HL-60 (cell line): Measurements from ENCODE around the gene MUSTN1.
A peak's percentile ranks its signal among the peaks of the same experiment; 100 is the strongest.

Source experiments
- DNase-seq, 2 experiments: peaks; one replicate each; pipeline ENCODE4 v3.0.0-alpha.2; 2010 to 2020; ENCODE audit warnings: low read depth in 1 of 2, low spot score in 1 of 2
- H3K27ac ChIP-seq: fragments of 250-450 bp; sonication (Bioruptor Pico); replicated peaks from 2 replicates; pipeline ENCODE4 v1.5.1; 2020; ENCODE audit warnings: mild to moderate bottlenecking, moderate library complexity
- H3K27me3 ChIP-seq: fragments of 250-450 bp; sonication (Bioruptor Pico); 2 replicates; pipeline ENCODE4 v1.5.1; 2021; ENCODE audit warnings: mild to moderate bottlenecking, moderate library complexity; ENCODE audit not compliant: insufficient read depth, poor library complexity, severe bottlenecking
- H3K4me3 ChIP-seq: replicated peaks from 2 replicates; pipeline ENCODE4 v1.5.1; 2011; ENCODE audit warnings: mild to moderate bottlenecking, control low read depth, low read length; ENCODE audit not compliant: insufficient read depth
- GABPA ChIP-seq: IDR thresholded peaks from 2 replicates; pipeline ENCODE4 v1.6.1; 2012; ENCODE audit warnings: low read depth
- POLR2AphosphoS5 ChIP-seq: IDR thresholded peaks from 2 replicates; pipeline ENCODE4 v1.6.1; 2012; ENCODE audit warnings: low read depth
- SPI1 ChIP-seq: IDR thresholded peaks from 2 replicates; pipeline ENCODE4 v1.6.1; 2012; ENCODE audit warnings: low read depth, mild to moderate bottlenecking, borderline replicate concordance
- TF ChIP-seq, protein P1 (sequence below): IDR thresholded peaks from one replicate; pipeline ENCODE4 v1.5.1; 2011; ENCODE audit warnings: low read length, control low read depth, inconsistent platforms; ENCODE audit not compliant: insufficient read depth
- TF ChIP-seq, protein P2 (sequence below): IDR thresholded peaks from 2 replicates; pipeline ENCODE4 v1.6.1; 2012; ENCODE audit warnings: low read depth; ENCODE audit not compliant: insufficient replicate concordance

MUSTN1 gene

DNA sequence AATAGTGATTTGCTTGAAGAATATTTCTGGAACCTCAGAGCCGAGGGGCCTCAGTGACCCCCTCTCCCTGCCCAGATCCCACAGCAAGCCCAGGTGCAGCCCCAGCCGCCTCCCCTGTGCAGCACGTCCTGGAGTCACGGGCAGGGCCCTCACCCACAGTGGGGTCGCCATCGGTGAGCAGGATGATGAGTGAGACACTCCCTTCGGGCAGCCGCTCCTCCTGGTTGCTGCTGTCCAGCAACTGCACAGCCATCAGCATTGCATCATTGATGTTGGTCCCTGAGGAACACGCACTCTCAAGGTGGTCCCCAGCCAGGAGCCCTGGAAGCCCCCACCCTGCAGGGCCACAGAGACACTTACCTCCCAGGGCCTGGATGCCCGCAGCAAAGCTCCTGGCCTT lies 10.8 kb downstream of the MUSTN1 start:
- TF ChIP-seq, protein P1, sequence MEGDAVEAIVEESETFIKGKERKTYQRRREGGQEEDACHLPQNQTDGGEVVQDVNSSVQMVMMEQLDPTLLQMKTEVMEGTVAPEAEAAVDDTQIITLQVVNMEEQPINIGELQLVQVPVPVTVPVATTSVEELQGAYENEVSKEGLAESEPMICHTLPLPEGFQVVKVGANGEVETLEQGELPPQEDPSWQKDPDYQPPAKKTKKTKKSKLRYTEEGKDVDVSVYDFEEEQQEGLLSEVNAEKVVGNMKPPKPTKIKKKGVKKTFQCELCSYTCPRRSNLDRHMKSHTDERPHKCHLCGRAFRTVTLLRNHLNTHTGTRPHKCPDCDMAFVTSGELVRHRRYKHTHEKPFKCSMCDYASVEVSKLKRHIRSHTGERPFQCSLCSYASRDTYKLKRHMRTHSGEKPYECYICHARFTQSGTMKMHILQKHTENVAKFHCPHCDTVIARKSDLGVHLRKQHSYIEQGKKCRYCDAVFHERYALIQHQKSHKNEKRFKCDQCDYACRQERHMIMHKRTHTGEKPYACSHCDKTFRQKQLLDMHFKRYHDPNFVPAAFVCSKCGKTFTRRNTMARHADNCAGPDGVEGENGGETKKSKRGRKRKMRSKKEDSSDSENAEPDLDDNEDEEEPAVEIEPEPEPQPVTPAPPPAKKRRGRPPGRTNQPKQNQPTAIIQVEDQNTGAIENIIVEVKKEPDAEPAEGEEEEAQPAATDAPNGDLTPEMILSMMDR = no peak
- TF ChIP-seq SPI1 (no peak), GABPA (no peak), POLR2AphosphoS5 (no peak)
- TF ChIP-seq, protein P2, sequence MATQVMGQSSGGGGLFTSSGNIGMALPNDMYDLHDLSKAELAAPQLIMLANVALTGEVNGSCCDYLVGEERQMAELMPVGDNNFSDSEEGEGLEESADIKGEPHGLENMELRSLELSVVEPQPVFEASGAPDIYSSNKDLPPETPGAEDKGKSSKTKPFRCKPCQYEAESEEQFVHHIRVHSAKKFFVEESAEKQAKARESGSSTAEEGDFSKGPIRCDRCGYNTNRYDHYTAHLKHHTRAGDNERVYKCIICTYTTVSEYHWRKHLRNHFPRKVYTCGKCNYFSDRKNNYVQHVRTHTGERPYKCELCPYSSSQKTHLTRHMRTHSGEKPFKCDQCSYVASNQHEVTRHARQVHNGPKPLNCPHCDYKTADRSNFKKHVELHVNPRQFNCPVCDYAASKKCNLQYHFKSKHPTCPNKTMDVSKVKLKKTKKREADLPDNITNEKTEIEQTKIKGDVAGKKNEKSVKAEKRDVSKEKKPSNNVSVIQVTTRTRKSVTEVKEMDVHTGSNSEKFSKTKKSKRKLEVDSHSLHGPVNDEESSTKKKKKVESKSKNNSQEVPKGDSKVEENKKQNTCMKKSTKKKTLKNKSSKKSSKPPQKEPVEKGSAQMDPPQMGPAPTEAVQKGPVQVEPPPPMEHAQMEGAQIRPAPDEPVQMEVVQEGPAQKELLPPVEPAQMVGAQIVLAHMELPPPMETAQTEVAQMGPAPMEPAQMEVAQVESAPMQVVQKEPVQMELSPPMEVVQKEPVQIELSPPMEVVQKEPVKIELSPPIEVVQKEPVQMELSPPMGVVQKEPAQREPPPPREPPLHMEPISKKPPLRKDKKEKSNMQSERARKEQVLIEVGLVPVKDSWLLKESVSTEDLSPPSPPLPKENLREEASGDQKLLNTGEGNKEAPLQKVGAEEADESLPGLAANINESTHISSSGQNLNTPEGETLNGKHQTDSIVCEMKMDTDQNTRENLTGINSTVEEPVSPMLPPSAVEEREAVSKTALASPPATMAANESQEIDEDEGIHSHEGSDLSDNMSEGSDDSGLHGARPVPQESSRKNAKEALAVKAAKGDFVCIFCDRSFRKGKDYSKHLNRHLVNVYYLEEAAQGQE = no peak
- DNase-seq = no peak
- H3K27ac ChIP-seq = no peak overlapping the region
- H3K27me3 ChIP-seq = no peaks in the 10 kb centered on the region
- H3K4me3 ChIP-seq = no peak overlapping the region

DNA sequence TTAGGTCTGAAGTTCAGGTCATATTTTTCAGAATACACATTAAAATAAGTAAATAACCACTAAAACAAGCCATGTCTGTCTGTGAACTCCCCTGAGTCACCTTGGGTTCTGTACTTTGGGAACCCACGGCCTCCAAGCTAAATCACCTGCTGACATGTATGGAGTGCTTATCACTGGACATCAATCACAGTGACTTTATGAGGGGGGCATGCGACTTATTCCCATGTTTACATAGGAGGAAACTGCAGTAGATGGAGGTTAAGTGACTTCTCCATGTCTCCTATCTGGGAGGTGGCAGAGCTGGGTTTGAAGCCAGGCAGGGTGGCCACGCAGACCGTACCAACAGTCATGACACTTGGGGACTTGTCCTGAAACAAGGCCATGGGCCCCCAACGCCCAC lies 12.5 kb downstream of the MUSTN1 start:
- DNase-seq = no peak
- H3K27ac ChIP-seq = no peak overlapping the region
- TF ChIP-seq, protein P2 = no peak
- TF ChIP-seq, protein P1 = no peak
- TF ChIP-seq SPI1 (no peak), POLR2AphosphoS5 (no peak), GABPA (no peak)
- no peak overlapping the region for H3K4me3 ChIP-seq
- no peaks in the 10 kb centered on the region for H3K27me3 ChIP-seq

DNA sequence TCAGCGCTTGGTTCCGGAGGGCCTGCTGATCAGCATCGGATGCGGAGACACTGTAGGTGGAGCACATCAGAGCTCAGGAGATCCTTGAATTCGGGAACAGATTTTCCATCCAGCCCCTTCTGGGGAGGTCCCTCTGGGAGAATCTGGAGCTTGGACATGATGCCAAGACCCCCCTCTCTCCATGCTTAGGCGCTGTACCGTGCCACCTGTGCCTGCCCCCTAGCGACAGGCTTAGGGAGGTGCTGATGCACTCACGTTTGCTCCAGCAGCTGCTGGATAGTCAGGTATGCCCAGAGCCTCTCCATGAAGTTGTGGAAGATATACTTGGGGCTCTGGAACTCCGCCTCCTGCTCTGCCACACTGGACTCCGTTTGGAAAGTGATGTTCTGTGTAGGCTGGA lies 14.1 kb downstream of the MUSTN1 start:
- peak in 1 of 2 experiments; percentile 32 for DNase-seq
- Histone ChIP-seq H3K4me3 (no peak overlapping the region), H3K27me3 (no peaks in the 10 kb centered on the region), H3K27ac (no peak overlapping the region)
- TF ChIP-seq POLR2AphosphoS5 = no peak
- TF ChIP-seq, protein P1 = peak; percentile 58

DNA sequence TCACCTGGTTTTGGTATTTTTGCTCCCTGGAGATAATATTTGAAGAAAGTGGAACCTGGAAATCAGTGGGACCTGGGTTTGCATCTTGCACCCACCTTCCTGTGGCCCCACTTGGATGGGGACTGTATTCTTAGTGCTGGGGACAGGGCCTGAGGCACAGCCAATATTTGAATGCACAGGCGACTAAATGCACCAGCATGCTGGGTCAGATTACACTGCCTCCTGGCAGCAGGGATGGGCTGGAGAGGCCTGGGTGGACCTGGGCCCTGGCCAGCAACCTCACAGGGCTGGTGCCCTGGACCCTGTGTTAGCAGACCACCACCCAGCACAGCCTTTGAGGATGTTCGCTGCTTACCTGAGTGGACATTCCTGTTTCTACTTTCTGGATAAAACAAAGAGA lies 14.9 kb downstream of the MUSTN1 start:
- no peak for DNase-seq
- TF ChIP-seq POLR2AphosphoS5 (no peak), SPI1 (no peak)
- no peak overlapping the region for H3K4me3 ChIP-seq
- H3K27ac ChIP-seq = no peak overlapping the region
- H3K27me3 ChIP-seq = no peaks in the 10 kb centered on the region
